GM18858 (cell line): ENCODE results near the gene ORMDL3.
"Not testable (repeated sequence)": the region's sequence is repeated elsewhere in the genome, so short reads cannot be mapped to it uniquely, and the experiment has no call there.

Experiments used
- ATAC-seq: cut with Tn5 transposase; IDR thresholded peaks from one replicate; pipeline ENCODE4 v1.9.1; 2021; ENCODE audit not compliant: unreplicated experiment

Gene ORMDL3

GRCh38 chr17:39925282-39926134 is 1.9 kb downstream of the ORMDL3 start:
- no peak for ATAC-seq

- ATAC-seq = no peak
These were observed 2.7 kb downstream of the ORMDL3 start for GRCh38 chr17:39924691-39925055.

GRCh38 chr17:39923836-39924690 is 3.3 kb downstream of the ORMDL3 start:
- ATAC-seq = no peak

GRCh38 chr17:39923230-39923629 is 4.2 kb downstream of the ORMDL3 start:
- ATAC-seq = no peak

- ATAC-seq = no peak
These were observed 5.4 kb downstream of the ORMDL3 start for GRCh38 chr17:39922006-39922405.

- ATAC-seq = no peak
These were observed 6.1 kb downstream of the ORMDL3 start for GRCh38 chr17:39921323-39921722.

GRCh38 chr17:39920218-39921210 is 6.9 kb downstream of the ORMDL3 start:
- ATAC-seq = no peak

- no peak for ATAC-seq
These were observed 8.2 kb downstream of the ORMDL3 start for GRCh38 chr17:39919087-39919683.

GRCh38 chr17:39916918-39917317 is 10.5 kb downstream of the ORMDL3 start:
- ATAC-seq = no peak

- no peak for ATAC-seq
These were observed 11.8 kb downstream of the ORMDL3 start for GRCh38 chr17:39915559-39915958.

- ATAC-seq = no peak
These were observed 13.4 kb downstream of the ORMDL3 start for GRCh38 chr17:39913989-39914388.

- no peak for ATAC-seq
These were observed 18.5 kb downstream of the ORMDL3 start for GRCh38 chr17:39908789-39909352.

GRCh38 chr17:39904990-39905288 is 22.5 kb downstream of the ORMDL3 start:
- no peak for ATAC-seq

- no peak for ATAC-seq
These were observed 24.1 kb downstream of the ORMDL3 start for GRCh38 chr17:39903158-39903884.

- ATAC-seq = not testable (repeated sequence)
These were observed 25.4 kb downstream of the ORMDL3 start for GRCh38 chr17:39902027-39902426.

- no peak for ATAC-seq
These were observed 28.2 kb downstream of the ORMDL3 start for GRCh38 chr17:39899215-39899614.

GRCh38 chr17:39898088-39898487 is 29.3 kb downstream of the ORMDL3 start:
- ATAC-seq = no peak

GRCh38 chr17:39894681-39895376 is 32.6 kb downstream of the ORMDL3 start:
- no peak for ATAC-seq

GRCh38 chr17:39889200-39889599 is 38.2 kb downstream of the ORMDL3 start:
- no peak for ATAC-seq
